ENCODE results near the gene CASZ1.
A peak's percentile ranks its signal among the peaks of the same experiment; 100 is the strongest.

CASZ1 gene

GRCh38 chr1:10665930-10666850 lies 130.3 kb downstream of the CASZ1 start:
- H3K4me3 ChIP-seq (ENCODE audit: low read depth, low read length) = no peak overlapping the region
- peaks cover 5% of the 10 kb centered on the region for H3K27me3 ChIP-seq (replicated peaks)
- no peak for DNase-seq
- in situ Hi-C loops (cut with HindIII; ENCODE audit: low pct_ligation_motif_present, low sequenced_read_pairs) = no loop called here
- no peaks in the 10 kb centered on the region for H3K36me3 ChIP-seq (replicated peaks)
- H3K27ac ChIP-seq = no peak overlapping the region
- TF ChIP-seq CTCF (IDR thresholded peaks at IDR 0.05; ENCODE audit: low read depth, low read length, missing control alignments) = no peak

GRCh38 chr1:10665226-10665625 lies 131.2 kb downstream of the CASZ1 start:
- no peak for DNase-seq
- Histone ChIP-seq H3K4me3 (ENCODE audit: low read depth, low read length) (no peak overlapping the region), H3K27me3 (replicated peaks) (peaks cover 3% of the 10 kb centered on the region), H3K36me3 (replicated peaks) (no peaks in the 10 kb centered on the region), H3K27ac (no peak overlapping the region)
- in situ Hi-C loops (cut with HindIII; ENCODE audit: low pct_ligation_motif_present, low sequenced_read_pairs) = no loop called here
- no peak for TF ChIP-seq CTCF (IDR thresholded peaks at IDR 0.05; ENCODE audit: low read depth, low read length, missing control alignments)

GRCh38 chr1:10664251-10664650 lies 132.2 kb downstream of the CASZ1 start:
- peaks cover 3% of the 10 kb centered on the region for H3K27me3 ChIP-seq (replicated peaks)
- no peaks in the 10 kb centered on the region for H3K36me3 ChIP-seq (replicated peaks)
- DNase-seq = no peak
- in situ Hi-C loops (cut with HindIII; ENCODE audit: low pct_ligation_motif_present, low sequenced_read_pairs) = no loop called here
- H3K4me3 ChIP-seq (ENCODE audit: low read depth, low read length) = no peak overlapping the region
- no peak for TF ChIP-seq CTCF (IDR thresholded peaks at IDR 0.05; ENCODE audit: low read depth, low read length, missing control alignments)
- no peak overlapping the region for H3K27ac ChIP-seq

- Histone ChIP-seq H3K4me3 (ENCODE audit: low read depth, low read length) (no peak overlapping the region), H3K27me3 (replicated peaks) (peaks cover 3% of the 10 kb centered on the region), H3K27ac (no peak overlapping the region), H3K36me3 (replicated peaks) (no peaks in the 10 kb centered on the region)
- in situ Hi-C loops (cut with HindIII; ENCODE audit: low pct_ligation_motif_present, low sequenced_read_pairs) = no loop called here
- peak; percentile 12 for DNase-seq
- no peak for TF ChIP-seq CTCF (IDR thresholded peaks at IDR 0.05; ENCODE audit: low read depth, low read length, missing control alignments)
Observed at GRCh38 chr1:10663678-10664035, 132.8 kb downstream of the CASZ1 start.

GRCh38 chr1:10662824-10663677 lies 133.4 kb downstream of the CASZ1 start:
- Histone ChIP-seq H3K27ac (no peak overlapping the region), H3K27me3 (replicated peaks) (peaks cover under 1% of the 10 kb centered on the region), H3K4me3 (ENCODE audit: low read depth, low read length) (no peak overlapping the region), H3K36me3 (replicated peaks) (no peaks in the 10 kb centered on the region)
- no peak for TF ChIP-seq CTCF (IDR thresholded peaks at IDR 0.05; ENCODE audit: low read depth, low read length, missing control alignments)
- in situ Hi-C loops (cut with HindIII; ENCODE audit: low pct_ligation_motif_present, low sequenced_read_pairs) = no loop called here
- DNase-seq = no peak
